ENCODE results near the gene GHRHR. TPM values are rescaled to one million over a fixed set of nuclear protein-coding genes. Genes with fewer than 3 reads are reported as not detected.

GHRHR gene
- not detected in 2 replicates for total RNA-seq

GRCh38 chr7:30963842-30964241 lies at the start of gene GHRHR:
TSS of gene GHRHR (plus strand) at chr7:30963953. CDS start at chr7:30964069, 116 bp downstream.

Other genes starting within 250 kb of the GHRHR start
- gene INMT, start 211.8 kb upstream of the GHRHR start, total RNA-seq: 13.4 and 21.8 TPM in 2 replicates
- gene MINDY4, start 192.5 kb upstream of the GHRHR start, total RNA-seq: 3.6 and 5.0 TPM in 2 replicates
- 1.00 and 1.5 TPM in 2 replicates for gene AQP1, start 52.1 kb upstream of the GHRHR start, total RNA-seq
- under 0.01 TPM in 1 of 2 replicates, not detected in the other for gene ADCYAP1R1, start 88.4 kb downstream of the GHRHR start, total RNA-seq

Data from smooth muscle cell of bladder (primary cell).